IPS-20b (cell line): ENCODE results near the gene NT5DC4.
"Not testable (repeated sequence)": the region's sequence is repeated elsewhere in the genome, so short reads cannot be mapped to it uniquely, and the experiment has no call there.

ENCODE experiments used
- H3K27ac ChIP-seq: one replicate; pipeline ENCODE4 v1.5.1; 2013; ENCODE audit warnings: low read length
- H3K27me3 ChIP-seq: 2 replicates; pipeline ENCODE4 v1.6.1; 2013; ENCODE audit warnings: mild to moderate bottlenecking, low read length, inconsistent platforms; ENCODE audit not compliant: insufficient read depth
- H3K36me3 ChIP-seq: 2 replicates; pipeline ENCODE4 v1.6.1; 2013; ENCODE audit warnings: low read depth, mild to moderate bottlenecking, inconsistent platforms, low read length, moderate library complexity; ENCODE audit not compliant: insufficient read depth
- H3K4me1 ChIP-seq: 2 replicates; pipeline ENCODE4 v1.6.1; 2013; ENCODE audit warnings: mild to moderate bottlenecking, control low read depth, inconsistent platforms, low read length, moderate library complexity; ENCODE audit not compliant: insufficient read depth
- H3K4me3 ChIP-seq: 2 replicates; pipeline ENCODE4 v1.5.1; 2013; ENCODE audit warnings: mild to moderate bottlenecking, low read length, inconsistent platforms
- H3K9ac ChIP-seq: 2 replicates; pipeline ENCODE4 v1.6.1; 2013; ENCODE audit warnings: low read depth, mild to moderate bottlenecking, inconsistent platforms, low read length, moderate library complexity
- H3K9me3 ChIP-seq: 2 replicates; pipeline ENCODE4 v1.6.1; 2013; ENCODE audit warnings: mild to moderate bottlenecking, low read depth, low read length, inconsistent platforms; ENCODE audit not compliant: insufficient read depth

The NT5DC4 gene

GRCh38 chr2:112714836-112715631 is 5.8 kb upstream of the NT5DC4 start:
- Histone ChIP-seq H3K9ac (no peak overlapping the region), H3K27me3 (no peaks in the 10 kb centered on the region), H3K4me3 (no peak overlapping the region), H3K4me1 (no peaks in the 10 kb centered on the region), H3K9me3 (no peaks in the 10 kb centered on the region), H3K36me3 (no peaks in the 10 kb centered on the region), H3K27ac (no peak overlapping the region)

GRCh38 chr2:112716094-112716493 is 4.7 kb upstream of the NT5DC4 start:
- not testable (repeated sequence) for H3K4me3 ChIP-seq, H3K9ac ChIP-seq, H3K36me3 ChIP-seq, H3K27me3 ChIP-seq, H3K9me3 ChIP-seq, H3K27ac ChIP-seq, H3K4me1 ChIP-seq

DNA sequence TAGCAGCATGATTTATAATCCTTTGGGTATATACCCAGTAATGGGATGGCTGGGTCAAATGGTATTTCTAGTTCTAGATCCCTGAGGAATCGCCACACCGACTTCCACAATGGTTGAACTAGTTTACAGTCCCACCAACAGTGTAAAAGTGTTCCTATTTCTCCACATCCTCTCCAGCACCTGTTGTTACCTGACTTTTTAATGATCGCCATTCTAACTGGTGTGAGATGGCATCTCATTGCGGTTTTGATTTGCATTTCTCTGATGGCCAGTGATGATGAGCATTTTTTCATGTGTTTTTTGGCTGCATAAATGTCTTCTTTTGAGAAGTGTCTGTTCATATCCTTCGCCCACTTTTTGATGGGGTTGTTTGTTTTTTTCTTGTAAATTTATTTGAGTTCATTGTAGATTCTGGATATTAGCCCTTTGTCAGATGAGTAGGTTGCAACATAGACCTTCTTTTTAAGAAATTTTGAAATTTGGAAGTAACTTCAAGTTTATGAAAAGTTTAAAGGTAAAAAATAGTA is 3.9 kb upstream of the NT5DC4 start:
- not testable (repeated sequence) for H3K9me3 ChIP-seq, H3K4me1 ChIP-seq, H3K36me3 ChIP-seq, H3K27ac ChIP-seq, H3K27me3 ChIP-seq, H3K4me3 ChIP-seq, H3K9ac ChIP-seq

GRCh38 chr2:112718863-112719370 is 1.9 kb upstream of the NT5DC4 start:
- H3K4me3 ChIP-seq, result no peak overlapping the region
- no peaks in the 10 kb centered on the region for H3K27me3 ChIP-seq
- H3K9ac ChIP-seq, result no peak overlapping the region
- H3K27ac ChIP-seq, result no peak overlapping the region
- H3K4me1 ChIP-seq, result no peaks in the 10 kb centered on the region
- H3K9me3 ChIP-seq, result no peaks in the 10 kb centered on the region
- no peaks in the 10 kb centered on the region for H3K36me3 ChIP-seq

GRCh38 chr2:112721819-112722522 is 1.2 kb downstream of the NT5DC4 start:
- Histone ChIP-seq H3K36me3 (no peaks in the 10 kb centered on the region), H3K4me1 (no peaks in the 10 kb centered on the region), H3K9me3 (no peaks in the 10 kb centered on the region), H3K27me3 (no peaks in the 10 kb centered on the region), H3K4me3 (no peak overlapping the region), H3K9ac (no peak overlapping the region), H3K27ac (no peak overlapping the region)

- Histone ChIP-seq H3K9ac (no peak overlapping the region), H3K9me3 (no peaks in the 10 kb centered on the region), H3K4me3 (no peak overlapping the region), H3K36me3 (no peaks in the 10 kb centered on the region), H3K4me1 (no peaks in the 10 kb centered on the region), H3K27ac (no peak overlapping the region), H3K27me3 (no peaks in the 10 kb centered on the region)
These were observed 2.2 kb downstream of the NT5DC4 start for GRCh38 chr2:112722816-112723546.

GRCh38 chr2:112723547-112723940 is 2.7 kb downstream of the NT5DC4 start:
- Histone ChIP-seq H3K27me3 (no peaks in the 10 kb centered on the region), H3K4me3 (no peak overlapping the region), H3K9me3 (no peaks in the 10 kb centered on the region), H3K36me3 (no peaks in the 10 kb centered on the region), H3K27ac (no peak overlapping the region), H3K4me1 (no peaks in the 10 kb centered on the region), H3K9ac (no peak overlapping the region)

- no peaks in the 10 kb centered on the region for H3K27me3 ChIP-seq
- no peak overlapping the region for H3K4me3 ChIP-seq
- no peaks in the 10 kb centered on the region for H3K36me3 ChIP-seq
- H3K9ac ChIP-seq, result no peak overlapping the region
- H3K9me3 ChIP-seq, result no peaks in the 10 kb centered on the region
- H3K27ac ChIP-seq, result no peak overlapping the region
- no peaks in the 10 kb centered on the region for H3K4me1 ChIP-seq
These were observed 3.2 kb downstream of the NT5DC4 start for GRCh38 chr2:112723995-112724394.

DNA sequence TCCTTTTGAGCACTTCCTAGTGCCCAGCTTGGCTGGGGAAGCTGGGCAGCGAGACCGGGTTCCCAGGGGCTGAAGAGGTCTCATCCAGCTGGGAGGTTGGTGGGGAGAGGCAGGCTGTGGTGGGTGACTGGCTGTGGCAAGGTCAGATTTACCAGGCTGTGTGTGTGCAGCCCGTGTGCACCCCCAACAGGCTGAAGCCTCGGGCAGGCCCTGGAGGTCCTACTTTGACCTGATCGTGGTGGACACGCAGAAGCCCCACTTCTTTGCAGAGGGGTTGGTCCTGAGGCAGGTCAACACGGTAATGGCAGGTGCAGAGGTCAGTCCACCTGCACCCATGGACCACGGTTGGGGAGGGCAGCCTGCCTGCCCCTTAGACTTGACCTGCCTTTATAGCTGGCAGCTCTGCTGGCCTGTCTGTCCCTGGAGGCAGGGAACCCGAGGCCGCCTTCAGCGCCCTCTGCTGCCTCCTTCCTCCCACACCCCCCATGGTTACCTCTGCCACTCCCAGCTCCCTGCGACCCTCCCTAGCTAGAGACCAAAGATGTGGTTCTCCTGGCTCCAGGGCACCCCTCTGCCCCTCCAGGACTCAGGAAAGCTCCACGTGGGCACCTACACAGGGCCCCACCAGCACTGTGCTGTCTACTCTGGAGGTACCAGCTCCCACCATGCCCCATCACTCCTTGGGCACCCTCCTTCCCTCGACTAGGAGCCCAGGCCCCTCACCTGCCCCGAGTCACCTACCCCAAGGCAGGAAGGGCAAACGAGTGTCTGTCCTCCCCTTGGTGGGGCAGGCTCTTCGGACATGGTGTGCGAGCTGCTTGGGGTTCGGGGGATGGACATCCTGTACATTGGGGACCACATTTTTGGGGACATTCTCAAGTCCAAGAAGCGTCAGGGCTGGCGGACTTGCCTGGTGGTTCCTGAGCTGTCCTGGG is 4.0 kb downstream of the NT5DC4 start:
- H3K9me3 ChIP-seq, result no peaks in the 10 kb centered on the region
- no peak overlapping the region for H3K27ac ChIP-seq
- H3K4me1 ChIP-seq, result no peaks in the 10 kb centered on the region
- H3K36me3 ChIP-seq, result no peaks in the 10 kb centered on the region
- no peak overlapping the region for H3K4me3 ChIP-seq
- no peak overlapping the region for H3K9ac ChIP-seq
- no peaks in the 10 kb centered on the region for H3K27me3 ChIP-seq

GRCh38 chr2:112725545-112726457 is 5.0 kb downstream of the NT5DC4 start:
- Histone ChIP-seq H3K4me3 (no peak overlapping the region), H3K27ac (no peak overlapping the region), H3K9me3 (no peaks in the 10 kb centered on the region), H3K27me3 (no peaks in the 10 kb centered on the region), H3K4me1 (no peaks in the 10 kb centered on the region), H3K9ac (no peak overlapping the region), H3K36me3 (no peaks in the 10 kb centered on the region)
